SK-N-SH (cell line): ENCODE measurements around the gene BOD1L1. TPM values are rescaled to one million over a fixed set of nuclear protein-coding genes. Genes with fewer than 3 reads are reported as not detected.
A peak's percentile ranks its signal among the peaks of the same experiment; 100 is the strongest.

Experiments used
- CTCF ChIA-PET: fragments of 300-600, 350-600 bp; formaldehyde crosslinking; extraction: SDS; loops from one replicate; lab custom pipeline; 2021; lab: Yijun Ruan, JAX
- POLR2A ChIA-PET: fragments of 350-600 bp; sonication (Branson Sonifier 250); formaldehyde crosslinking; extraction: SDS; loops from one replicate; lab custom pipeline; 2020; ENCODE audit warnings: antibody characterized with exemption, inconsistent platforms; lab: Yijun Ruan, JAX
- DNase-seq: peaks from one replicate; pipeline ENCODE4 v3.0.0; 2012
- H2AFZ ChIP-seq: fragments of 200-600 bp; sonication (generic); 2 replicates; pipeline ENCODE4 v1.8.1; 2016; ENCODE audit warnings: antibody characterized with exemption, mild to moderate bottlenecking, low read depth
- H3F3A ChIP-seq: fragments of 200-600 bp; sonication (generic); replicated peaks from 2 replicates; pipeline ENCODE3; 2016; ENCODE audit warnings: antibody characterized with exemption, mild to moderate bottlenecking; ENCODE audit not compliant: insufficient read depth
- H3K27ac ChIP-seq, 2 experiments: fragments of 200-500 bp in 1 of 2; fragments of 200-600 bp in 1 of 2; sonication (Bioruptor generic) in 1 of 2; sonication (generic), shearing (Covaris generic) in 1 of 2; 2 replicates each; pipeline versions ENCODE4 v1.5.1 to v1.6.1; 2014 to 2016; ENCODE audit warnings: low read depth in 2 of 2, inconsistent platforms in 1 of 2, low read length in 1 of 2, mild to moderate bottlenecking in 1 of 2, mixed read lengths in 1 of 2
- H3K27me3 ChIP-seq: fragments of 200-600 bp; sonication (generic), shearing (Covaris generic); 2 replicates; pipeline ENCODE4 v1.6.1; 2016; ENCODE audit warnings: mixed run types; ENCODE audit not compliant: insufficient read depth
- H3K36me3 ChIP-seq, 2 experiments: fragments of 200-500 bp in 1 of 2; fragments of 200-600 bp in 1 of 2; sonication (Bioruptor generic) in 1 of 2; sonication (generic) in 1 of 2; replicated peaks in 1 of 2; 2 replicates each; pipeline versions ENCODE3 to v1.5.1; 2014 to 2016; ENCODE audit warnings: low read length in 1 of 2, mild to moderate bottlenecking in 1 of 2; ENCODE audit not compliant: insufficient read depth in 2 of 2, control insufficient read depth in 1 of 2
- H3K4me1 ChIP-seq, 2 experiments: fragments of 200-500 bp in 1 of 2; fragments of 200-600 bp in 1 of 2; sonication (Bioruptor generic) in 1 of 2; sonication (generic), shearing (Covaris generic) in 1 of 2; 2 replicates each; pipeline versions ENCODE4 v1.5.1 to v1.6.1; 2014 to 2016; ENCODE audit warnings: low read depth in 1 of 2, low read length in 1 of 2, mixed run types in 1 of 2; ENCODE audit not compliant: insufficient read depth in 2 of 2, control insufficient read depth in 1 of 2
- H3K4me2 ChIP-seq: fragments of 200-600 bp; sonication (generic), shearing (Covaris generic); 2 replicates; pipeline ENCODE4 v1.6.1; 2017; ENCODE audit warnings: mixed run types
- H3K4me3 ChIP-seq, 2 experiments: fragments of 200-500 bp in 1 of 2; fragments of 200-600 bp in 1 of 2; sonication (Bioruptor generic) in 1 of 2; sonication (generic), shearing (Covaris generic) in 1 of 2; 2 replicates each; pipeline versions ENCODE4 v1.5.1 to v1.8.1; 2014 to 2016; ENCODE audit warnings: low read depth in 2 of 2, inconsistent platforms in 1 of 2, low read length in 1 of 2, mild to moderate bottlenecking in 1 of 2, mixed read lengths in 1 of 2, moderate library complexity in 1 of 2
- H3K79me2 ChIP-seq: fragments of 200-600 bp; sonication (generic); 2 replicates; pipeline ENCODE4 v1.8.1; 2017; ENCODE audit warnings: mild to moderate bottlenecking; ENCODE audit not compliant: insufficient read depth
- H3K9ac ChIP-seq: fragments of 200-600 bp; sonication (generic); 2 replicates; pipeline ENCODE4 v1.6.1; 2017; ENCODE audit warnings: mixed run types
- H3K9me2 ChIP-seq: fragments of 200-600 bp; sonication (generic); 2 replicates; pipeline ENCODE4 v1.6.1; 2017; ENCODE audit warnings: mixed run types
- H3K9me3 ChIP-seq: fragments of 200-600 bp; sonication (generic); 2 replicates; pipeline ENCODE4 v1.6.1; 2017; ENCODE audit warnings: mixed run types, mild to moderate bottlenecking, moderate library complexity
- H4K20me1 ChIP-seq: fragments of 200-600 bp; sonication (generic); 2 replicates; pipeline ENCODE4 v1.6.1; 2017; ENCODE audit warnings: mild to moderate bottlenecking, mixed run types; ENCODE audit not compliant: insufficient read depth
- CHD2 ChIP-seq: fragments of 150-350 bp; IDR thresholded peaks from 2 replicates; pipeline ENCODE4 v1.6.1; 2018; ENCODE audit warnings: low read length; ENCODE audit not compliant: partially characterized antibody
- CTCF ChIP-seq: fragments of 200-600 bp; sonication (generic); IDR thresholded peaks from 2 replicates; pipeline ENCODE4 v1.6.1; 2017; ENCODE audit warnings: antibody characterized with exemption, mild to moderate bottlenecking, moderate library complexity
- ELF1 ChIP-seq: IDR thresholded peaks from 2 replicates; pipeline ENCODE4 v1.4.0; 2012
- FOSL2 ChIP-seq: IDR thresholded peaks from 2 replicates; pipeline ENCODE4 v1.4.0; 2012; ENCODE audit warnings: low read depth, mild to moderate bottlenecking, moderate library complexity, borderline replicate concordance
- GATA2 ChIP-seq: sonication (generic); formaldehyde crosslinking; IDR thresholded peaks from 2 replicates; pipeline ENCODE4 v1.5.0; 2020; ENCODE audit warnings: mild to moderate bottlenecking, missing genetic modification reagents
- IRF3 ChIP-seq: fragments of 150-350 bp; IDR thresholded peaks from 2 replicates; pipeline ENCODE4 v1.6.1; 2016; ENCODE audit warnings: mild to moderate bottlenecking, low read depth, low read length
- MEF2A ChIP-seq: IDR thresholded peaks from 2 replicates; pipeline ENCODE4 v1.4.0; 2012; ENCODE audit warnings: low read depth, borderline replicate concordance
- NFIC ChIP-seq: IDR thresholded peaks from 2 replicates; pipeline ENCODE4 v1.4.0; 2012; ENCODE audit warnings: borderline replicate concordance
- NRF1 ChIP-seq: IDR thresholded peaks from 2 replicates; pipeline ENCODE4 v1.6.1; 2012; ENCODE audit warnings: low read depth, mild to moderate bottlenecking, low read length
- RFX5 ChIP-seq: IDR thresholded peaks from 2 replicates; pipeline ENCODE4 v1.6.1; 2012; ENCODE audit warnings: mild to moderate bottlenecking, improper control_type of control experiment, low read length
- RXRA ChIP-seq: IDR thresholded peaks from 2 replicates; pipeline ENCODE4 v1.4.0; 2012; ENCODE audit warnings: low read depth, mild to moderate bottlenecking, borderline replicate concordance
- SMC3 ChIP-seq: IDR thresholded peaks from 2 replicates; pipeline ENCODE4 v1.6.1; 2012; ENCODE audit warnings: low read depth, low read length, improper control_type of control experiment
- TAF1 ChIP-seq: IDR thresholded peaks from 2 replicates; pipeline ENCODE4 v1.6.1; 2012; ENCODE audit warnings: low read depth, mild to moderate bottlenecking, low read length, moderate library complexity, borderline replicate concordance
- USF1 ChIP-seq: IDR thresholded peaks from 2 replicates; pipeline ENCODE4 v1.4.0; 2012; ENCODE audit warnings: low read depth, borderline replicate concordance
- WGBS: methylation state at CpG from one replicate; pipeline ENCODE4 v1.1.6; 2017; ENCODE audit warnings: low lambda C conversion rate; 5-methylcytosine and 5-hydroxymethylcytosine counted together
- polyA plus RNA-seq, 3 experiments: library from polyadenylated mRNA; depleted of rRNA; stranded (reverse); fragments of >200 nt; gene quantifications; 2 replicates each; pipeline ENCODE4 v1.2.3, GENCODE V29; 2012

The BOD1L1 gene
- polyA plus RNA-seq, 1 of the 3 experiments (the other 2 are of a cell fraction): 12.5 TPM

GRCh38 chr4:13559413-13559812 is 68.1 kb downstream of the BOD1L1 start (continued):
- TF ChIP-seq CHD2 (no peak), TAF1 (no peak), NFIC (peak; percentile 48; the same call in 1 of the 2 replicates), MEF2A (no peak), CTCF (no peak), IRF3 (no peak)

- ChIA-PET CTCF (interaction anchor here (1.8 kb wide), 1 partner anchor 10 kb away, joined by 12 read pairs; no protein-coding TSS in a partner anchor), POLR2A (no interaction called here)
- H3K9me2 ChIP-seq: no peaks in the 10 kb centered on the region
- H3K36me3 ChIP-seq: no peaks in the 10 kb centered on the region
- H2AFZ ChIP-seq: peak overlapping the region; percentile 80; the same call in 1 of the 2 replicates
- peaks cover 9% of the 10 kb centered on the region for H3F3A ChIP-seq
- 25% methylated on average over 1 of the region's 1 CpG for WGBS
- no peaks in the 10 kb centered on the region for H4K20me1 ChIP-seq
- H3K4me2 ChIP-seq: peak overlapping the region; percentile 56; the same call in 1 of the 2 replicates
- no peaks in the 10 kb centered on the region for H3K27me3 ChIP-seq
- no peaks in the 10 kb centered on the region for H3K79me2 ChIP-seq
- H3K27ac ChIP-seq: peak overlapping the region; percentile 60 to 81
- TF ChIP-seq FOSL2 (no peak), ELF1 (no peak), NRF1 (no peak), GATA2 (no peak), RFX5 (no peak), SMC3 (no peak), USF1 (no peak), RXRA (no peak)
- no peak for DNase-seq
- H3K9ac ChIP-seq: no peak overlapping the region; the same call in 1 of the 2 replicates
- H3K4me1 ChIP-seq: peaks cover 0 to 12% of the 10 kb centered on the region in 2 experiments; a peak in 1 of 4 replicates
- H3K9me3 ChIP-seq: no peaks in the 10 kb centered on the region
- no peak overlapping the region for H3K4me3 ChIP-seq
These were observed 68.6 kb downstream of the BOD1L1 start for GRCh38 chr4:13558881-13559280.
